Astrocyte (in vitro differentiated cells and primary cell): ENCODE results near the gene LCN10. TPM values are rescaled to one million over a fixed set of nuclear protein-coding genes. Genes with fewer than 3 reads are reported as not detected.

Experiments
- DNase-seq: peaks from one replicate; pipeline ENCODE4 v3.0.0-alpha.2; 2010; ENCODE audit warnings: low read depth
- FAIRE-seq: peaks from 2 replicates; lab custom pipeline; 2011; peaks lifted over from hg19 to GRCh38; lab: Jason Lieb, UNC
- H2AFZ ChIP-seq: 2 replicates; pipeline ENCODE4 v1.6.0; 2012; ENCODE audit warnings: low read depth, low read length, inconsistent platforms
- H3K27ac ChIP-seq: 2 replicates; pipeline ENCODE4 v1.5.1; 2011; ENCODE audit warnings: low read depth, low read length, inconsistent platforms
- H3K27me3 ChIP-seq: 2 replicates; pipeline ENCODE4 v1.6.0; 2011; ENCODE audit warnings: low read length, inconsistent platforms; ENCODE audit not compliant: insufficient read depth
- H3K36me3 ChIP-seq: 2 replicates; pipeline ENCODE4 v1.5.1; 2011; ENCODE audit warnings: low read length, inconsistent platforms; ENCODE audit not compliant: insufficient read depth
- H3K4me1 ChIP-seq: 2 replicates; pipeline ENCODE4 v1.5.1; 2011; ENCODE audit warnings: low read length, inconsistent platforms; ENCODE audit not compliant: insufficient read depth
- H3K4me2 ChIP-seq: 2 replicates; pipeline ENCODE4 v1.6.0; 2012; ENCODE audit warnings: low read length, inconsistent platforms
- H3K4me3 ChIP-seq: 2 replicates; pipeline ENCODE4 v1.5.1; 2011; ENCODE audit warnings: low read depth, mild to moderate bottlenecking, low read length, inconsistent platforms; ENCODE audit not compliant: insufficient read depth
- H3K79me2 ChIP-seq: 2 replicates; pipeline ENCODE4 v1.6.0; 2012; ENCODE audit warnings: mild to moderate bottlenecking, low read length, inconsistent platforms; ENCODE audit not compliant: insufficient read depth
- H3K9ac ChIP-seq: 2 replicates; pipeline ENCODE4 v1.6.0; 2012; ENCODE audit warnings: mild to moderate bottlenecking, low read length, inconsistent platforms
- H3K9me3 ChIP-seq: 2 replicates; pipeline ENCODE4 v1.5.1; 2012; ENCODE audit warnings: low read depth, mild to moderate bottlenecking, low read length, inconsistent platforms; ENCODE audit not compliant: insufficient read depth
- H4K20me1 ChIP-seq: 2 replicates; pipeline ENCODE4 v1.6.0; 2012; ENCODE audit warnings: low read length, inconsistent platforms; ENCODE audit not compliant: insufficient read depth
- H3K27ac Mint-ChIP-seq: one replicate; pipeline ENCODE4 v1.8.0; 2021; ENCODE audit warnings: mild to moderate bottlenecking, mixed read lengths; ENCODE audit not compliant: unreplicated experiment
- H3K27me3 Mint-ChIP-seq: one replicate; pipeline ENCODE4 v1.8.0; 2021; ENCODE audit warnings: low read depth, mixed read lengths; ENCODE audit not compliant: unreplicated experiment
- H3K36me3 Mint-ChIP-seq: one replicate; pipeline ENCODE4 v1.8.0; 2021; ENCODE audit warnings: low read depth, mixed read lengths; ENCODE audit not compliant: unreplicated experiment
- H3K4me1 Mint-ChIP-seq: one replicate; pipeline ENCODE4 v1.8.0; 2021; ENCODE audit warnings: low read depth, mixed read lengths; ENCODE audit not compliant: unreplicated experiment
- H3K4me3 Mint-ChIP-seq: one replicate; pipeline ENCODE4 v1.8.0; 2021; ENCODE audit warnings: mild to moderate bottlenecking, moderate library complexity, mixed read lengths; ENCODE audit not compliant: unreplicated experiment
- H3K9me3 Mint-ChIP-seq: one replicate; pipeline ENCODE4 v1.8.0; 2021; ENCODE audit warnings: mild to moderate bottlenecking, mixed read lengths; ENCODE audit not compliant: unreplicated experiment
- EZH2 ChIP-seq: IDR thresholded peaks from 2 replicates; pipeline ENCODE4 v1.6.1; 2012; ENCODE audit warnings: mild to moderate bottlenecking, low read length, inconsistent platforms; ENCODE audit not compliant: insufficient read depth
- total RNA-seq: library from RNA; stranded (reverse); gene quantifications from 2 replicates; pipeline ENCODE4 v1.2.1, GENCODE V29; 2021
- TF ChIP-seq, protein P1 (sequence below): IDR thresholded peaks from 2 replicates; pipeline ENCODE4 v1.5.1; 2011; ENCODE audit warnings: low read depth, mild to moderate bottlenecking, inconsistent platforms, low read length, moderate library complexity; ENCODE audit not compliant: insufficient read depth

Gene LCN10
- total RNA-seq, 1 donor from 2014 or later, result not detected

DNA sequence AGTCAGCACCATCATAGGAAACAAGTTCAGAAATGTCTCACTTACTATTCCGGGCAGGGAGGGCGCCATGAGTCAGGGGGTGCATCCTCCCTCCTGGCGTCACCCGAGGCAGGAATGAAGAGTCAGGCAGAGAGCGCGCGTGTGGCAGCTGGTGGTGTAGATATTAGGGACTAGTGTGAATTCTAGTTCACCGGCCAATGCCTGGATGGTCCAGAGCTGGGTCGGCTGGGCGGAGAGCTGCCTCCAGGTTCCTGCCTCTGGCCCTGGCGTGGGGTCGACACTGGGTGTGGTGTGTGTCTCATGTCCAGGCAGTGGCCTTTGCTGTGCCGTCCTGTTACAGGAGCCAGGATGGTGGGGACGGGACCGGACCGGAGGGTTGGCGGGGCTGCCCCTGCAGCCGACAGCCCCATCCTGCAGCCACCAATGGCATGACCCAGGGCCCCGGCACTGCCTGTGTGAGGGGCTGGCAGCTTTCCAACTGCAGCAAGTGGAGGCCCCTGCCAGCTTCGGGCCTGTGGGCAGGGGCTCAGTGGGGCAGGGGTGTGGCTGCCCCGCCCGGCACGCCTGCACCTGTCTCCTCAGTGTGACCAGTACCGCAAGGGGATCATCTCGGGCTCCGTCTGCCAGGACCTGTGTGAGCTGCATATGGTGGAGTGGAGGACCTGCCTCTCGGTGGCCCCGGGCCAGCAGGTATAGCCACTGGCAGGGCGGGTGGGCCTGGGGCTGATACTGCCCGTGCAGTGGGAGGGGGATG, 21.2 kb downstream of the LCN10 start:
- H3K27ac Mint-ChIP-seq, result peak overlapping the region; percentile 29
- Histone ChIP-seq H3K36me3 (peaks cover 21% of the 10 kb centered on the region), H3K4me3 (no peak overlapping the region), H3K4me2 (peak overlapping the region; percentile 59), H4K20me1 (peaks cover 59% of the 10 kb centered on the region), H3K79me2 (peaks cover 31% of the 10 kb centered on the region), H3K9ac (peak overlapping the region; percentile 17), H2AFZ (no peak overlapping the region), H3K27ac (peak overlapping the region; percentile 46), H3K27me3 (no peaks in the 10 kb centered on the region), H3K4me1 (peaks cover 32% of the 10 kb centered on the region), H3K9me3 (no peaks in the 10 kb centered on the region)
- H3K4me3 Mint-ChIP-seq, result no peak overlapping the region
- H3K4me1 Mint-ChIP-seq, result peaks cover 13% of the 10 kb centered on the region
- TF ChIP-seq, protein P1, sequence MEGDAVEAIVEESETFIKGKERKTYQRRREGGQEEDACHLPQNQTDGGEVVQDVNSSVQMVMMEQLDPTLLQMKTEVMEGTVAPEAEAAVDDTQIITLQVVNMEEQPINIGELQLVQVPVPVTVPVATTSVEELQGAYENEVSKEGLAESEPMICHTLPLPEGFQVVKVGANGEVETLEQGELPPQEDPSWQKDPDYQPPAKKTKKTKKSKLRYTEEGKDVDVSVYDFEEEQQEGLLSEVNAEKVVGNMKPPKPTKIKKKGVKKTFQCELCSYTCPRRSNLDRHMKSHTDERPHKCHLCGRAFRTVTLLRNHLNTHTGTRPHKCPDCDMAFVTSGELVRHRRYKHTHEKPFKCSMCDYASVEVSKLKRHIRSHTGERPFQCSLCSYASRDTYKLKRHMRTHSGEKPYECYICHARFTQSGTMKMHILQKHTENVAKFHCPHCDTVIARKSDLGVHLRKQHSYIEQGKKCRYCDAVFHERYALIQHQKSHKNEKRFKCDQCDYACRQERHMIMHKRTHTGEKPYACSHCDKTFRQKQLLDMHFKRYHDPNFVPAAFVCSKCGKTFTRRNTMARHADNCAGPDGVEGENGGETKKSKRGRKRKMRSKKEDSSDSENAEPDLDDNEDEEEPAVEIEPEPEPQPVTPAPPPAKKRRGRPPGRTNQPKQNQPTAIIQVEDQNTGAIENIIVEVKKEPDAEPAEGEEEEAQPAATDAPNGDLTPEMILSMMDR, result no peak
- TF ChIP-seq EZH2, result no peak
- DNase-seq (peak; percentile 80), FAIRE-seq (no peak)
- no peaks in the 10 kb centered on the region for H3K9me3 Mint-ChIP-seq
- no peaks in the 10 kb centered on the region for H3K27me3 Mint-ChIP-seq
- peaks cover 8% of the 10 kb centered on the region for H3K36me3 Mint-ChIP-seq

GRCh38 chr9:136720898-136721338, 21.8 kb downstream of the LCN10 start:
- Histone ChIP-seq H3K27ac (peak overlapping the region; percentile 48), H3K79me2 (peaks cover 25% of the 10 kb centered on the region), H3K9me3 (no peaks in the 10 kb centered on the region), H4K20me1 (peaks cover 53% of the 10 kb centered on the region), H2AFZ (no peak overlapping the region), H3K4me2 (peak overlapping the region; percentile 59), H3K4me1 (peaks cover 26% of the 10 kb centered on the region), H3K27me3 (no peaks in the 10 kb centered on the region), H3K36me3 (peaks cover 15% of the 10 kb centered on the region), H3K9ac (no peak overlapping the region), H3K4me3 (no peak overlapping the region)
- Mint-ChIP-seq H3K4me1 (peaks cover 13% of the 10 kb centered on the region), H3K27ac (peak overlapping the region; percentile 29), H3K27me3 (no peaks in the 10 kb centered on the region), H3K9me3 (no peaks in the 10 kb centered on the region), H3K36me3 (peaks cover 8% of the 10 kb centered on the region), H3K4me3 (no peak overlapping the region)
- TF ChIP-seq, protein P1, result no peak
- no peak for TF ChIP-seq EZH2
- no peak for FAIRE-seq
- DNase-seq, result no peak
